HEK293 (cell line): ENCODE data around the gene PPM1K.
A peak's percentile ranks its signal among the peaks of the same experiment; 100 is the strongest.

Experiments used
- AEBP2 ChIP-seq: fragments of 450-650 bp; formaldehyde crosslinking; IDR thresholded peaks from 2 replicates; pipeline ENCODE4 v1.5.1; 2016; ENCODE audit warnings: missing biosample characterization, missing genetic modification characterization, borderline replicate concordance
- BCL11B ChIP-seq: fragments of 450-650 bp; formaldehyde crosslinking; IDR thresholded peaks from 2 replicates; pipeline ENCODE4 v1.5.1; 2016; ENCODE audit warnings: low read depth, missing biosample characterization, missing genetic modification characterization
- CTCF ChIP-seq: fragments of 450-650 bp; formaldehyde crosslinking; IDR thresholded peaks from 2 replicates; pipeline ENCODE4 v1.5.1; 2016; ENCODE audit warnings: missing biosample characterization, missing genetic modification characterization
- GFI1B ChIP-seq: fragments of 450-650 bp; formaldehyde crosslinking; IDR thresholded peaks from 2 replicates; pipeline ENCODE4 v1.5.1; 2016; ENCODE audit warnings: missing biosample characterization, missing genetic modification characterization
- HOXC10 ChIP-seq: sonication (generic); formaldehyde crosslinking; IDR thresholded peaks from 2 replicates; pipeline ENCODE4 v1.8.1; 2023; ENCODE audit warnings: mild to moderate bottlenecking, missing genetic modification reagents
- KLF10 ChIP-seq: fragments of 450-650 bp; IDR thresholded peaks from 2 replicates; pipeline ENCODE4 v1.5.1; 2018; ENCODE audit warnings: missing biosample characterization, mild to moderate bottlenecking, missing genetic modification characterization
- PRDM4 ChIP-seq: fragments of 450-650 bp; formaldehyde crosslinking; IDR thresholded peaks from 2 replicates; pipeline ENCODE4 v1.5.1; 2017; ENCODE audit warnings: missing biosample characterization, missing genetic modification characterization
- TRIM28 ChIP-seq: IDR thresholded peaks from 2 replicates; pipeline ENCODE4 v1.6.1; 2011; ENCODE audit warnings: low read length, control low read depth, borderline replicate concordance
- WT1 ChIP-seq: fragments of 450-650 bp; formaldehyde crosslinking; IDR thresholded peaks from 2 replicates; pipeline ENCODE4 v1.5.1; 2016; ENCODE audit warnings: missing biosample characterization, missing genetic modification characterization
- YY1 ChIP-seq: fragments of 450-650 bp; formaldehyde crosslinking; IDR thresholded peaks from 2 replicates; pipeline ENCODE4 v1.5.1; 2018; ENCODE audit warnings: missing biosample characterization, missing genetic modification characterization
- ZNF157 ChIP-seq: fragments of 450-650 bp; formaldehyde crosslinking; IDR thresholded peaks from 2 replicates; pipeline ENCODE4 v1.5.1; 2016; ENCODE audit warnings: missing biosample characterization, missing genetic modification characterization
- ZNF202 ChIP-seq: fragments of 450-650 bp; formaldehyde crosslinking; IDR thresholded peaks from 2 replicates; pipeline ENCODE4 v1.5.1; 2016; ENCODE audit warnings: missing biosample characterization, missing genetic modification characterization, borderline replicate concordance
- ZNF211 ChIP-seq: fragments of 450-650 bp; formaldehyde crosslinking; IDR thresholded peaks from 2 replicates; pipeline ENCODE4 v1.5.1; 2016; ENCODE audit warnings: low read depth, missing biosample characterization, missing genetic modification characterization
- ZNF404 ChIP-seq: fragments of 450-650 bp; formaldehyde crosslinking; IDR thresholded peaks from 2 replicates; pipeline ENCODE4 v1.5.1; 2017; ENCODE audit warnings: missing biosample characterization, missing genetic modification characterization
- ZNF561 ChIP-seq: fragments of 450-650 bp; IDR thresholded peaks from 2 replicates; pipeline ENCODE4 v1.5.1; 2018; ENCODE audit warnings: missing biosample characterization, missing genetic modification characterization, borderline replicate concordance
- ZNF585B ChIP-seq: fragments of 450-650 bp; formaldehyde crosslinking; IDR thresholded peaks from 2 replicates; pipeline ENCODE4 v1.5.1; 2016; ENCODE audit warnings: missing biosample characterization, missing genetic modification characterization
- ZNF701 ChIP-seq: fragments of 450-650 bp; formaldehyde crosslinking; IDR thresholded peaks from 2 replicates; pipeline ENCODE4 v1.5.1; 2016; ENCODE audit warnings: missing biosample characterization, missing genetic modification characterization
- TF ChIP-seq, protein P1 (sequence below): fragments of 450-650 bp; formaldehyde crosslinking; IDR thresholded peaks from 2 replicates; pipeline ENCODE4 v1.5.1; 2016; ENCODE audit warnings: missing biosample characterization, missing genetic modification characterization
- TF ChIP-seq, protein P2 (sequence below): fragments of 450-650 bp; formaldehyde crosslinking; IDR thresholded peaks from 2 replicates; pipeline ENCODE4 v1.5.1; 2016; ENCODE audit warnings: missing biosample characterization, missing genetic modification characterization, borderline replicate concordance
- TF ChIP-seq, protein P3 (sequence below): fragments of 450-650 bp; formaldehyde crosslinking; IDR thresholded peaks from 2 replicates; pipeline ENCODE4 v1.5.1; 2016; ENCODE audit warnings: missing biosample characterization, missing genetic modification characterization

Gene PPM1K

GRCh38 chr4:88284439-88285234 lies at the start of gene PPM1K (continued):
- TF ChIP-seq, protein P1, sequence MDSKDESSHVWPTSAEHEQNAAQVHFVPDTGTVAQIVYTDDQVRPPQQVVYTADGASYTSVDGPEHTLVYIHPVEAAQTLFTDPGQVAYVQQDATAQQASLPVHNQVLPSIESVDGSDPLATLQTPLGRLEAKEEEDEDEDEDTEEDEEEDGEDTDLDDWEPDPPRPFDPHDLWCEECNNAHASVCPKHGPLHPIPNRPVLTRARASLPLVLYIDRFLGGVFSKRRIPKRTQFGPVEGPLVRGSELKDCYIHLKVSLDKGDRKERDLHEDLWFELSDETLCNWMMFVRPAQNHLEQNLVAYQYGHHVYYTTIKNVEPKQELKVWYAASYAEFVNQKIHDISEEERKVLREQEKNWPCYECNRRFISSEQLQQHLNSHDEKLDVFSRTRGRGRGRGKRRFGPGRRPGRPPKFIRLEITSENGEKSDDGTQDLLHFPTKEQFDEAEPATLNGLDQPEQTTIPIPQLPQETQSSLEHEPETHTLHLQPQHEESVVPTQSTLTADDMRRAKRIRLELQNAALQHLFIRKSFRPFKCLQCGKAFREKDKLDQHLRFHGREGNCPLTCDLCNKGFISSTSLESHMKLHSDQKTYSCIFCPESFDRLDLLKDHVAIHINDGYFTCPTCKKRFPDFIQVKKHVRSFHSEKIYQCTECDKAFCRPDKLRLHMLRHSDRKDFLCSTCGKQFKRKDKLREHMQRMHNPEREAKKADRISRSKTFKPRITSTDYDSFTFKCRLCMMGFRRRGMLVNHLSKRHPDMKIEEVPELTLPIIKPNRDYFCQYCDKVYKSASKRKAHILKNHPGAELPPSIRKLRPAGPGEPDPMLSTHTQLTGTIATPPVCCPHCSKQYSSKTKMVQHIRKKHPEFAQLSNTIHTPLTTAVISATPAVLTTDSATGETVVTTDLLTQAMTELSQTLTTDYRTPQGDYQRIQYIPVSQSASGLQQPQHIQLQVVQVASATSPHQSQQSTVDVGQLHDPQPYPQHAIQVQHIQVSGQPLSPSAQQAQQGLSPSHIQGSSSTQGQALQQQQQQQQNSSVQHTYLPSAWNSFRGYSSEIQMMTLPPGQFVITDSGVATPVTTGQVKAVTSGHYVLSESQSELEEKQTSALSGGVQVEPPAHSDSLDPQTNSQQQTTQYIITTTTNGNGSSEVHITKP: peak; percentile 39; the same call in 1 of the 2 replicates
- TF ChIP-seq ZNF585B (tag by site-specific recombination) (no peak), TRIM28 (peak; percentile 85), BCL11B (tag by site-specific recombination) (no peak), ZNF701 (tag by site-specific recombination) (no peak), PRDM4 (tag by site-specific recombination) (0 out of 2 replicates have a peak, but pooled peaks have one; percentile 16), ZNF404 (no peak), AEBP2 (tag by site-specific recombination) (no peak), YY1 (tag by site-specific recombination) (no peak), HOXC10 (CRISPR knock-in tag) (no peak), WT1 (tag by site-specific recombination) (no peak), CTCF (peak; percentile 49; the same call in 1 of the 2 replicates), GFI1B (no peak), ZNF561 (no peak), ZNF157 (tag by site-specific recombination) (no peak), ZNF202 (tag by site-specific recombination) (no peak), ZNF211 (tag by site-specific recombination) (no peak), KLF10 (peak; percentile 100)
- TF ChIP-seq, protein P2, sequence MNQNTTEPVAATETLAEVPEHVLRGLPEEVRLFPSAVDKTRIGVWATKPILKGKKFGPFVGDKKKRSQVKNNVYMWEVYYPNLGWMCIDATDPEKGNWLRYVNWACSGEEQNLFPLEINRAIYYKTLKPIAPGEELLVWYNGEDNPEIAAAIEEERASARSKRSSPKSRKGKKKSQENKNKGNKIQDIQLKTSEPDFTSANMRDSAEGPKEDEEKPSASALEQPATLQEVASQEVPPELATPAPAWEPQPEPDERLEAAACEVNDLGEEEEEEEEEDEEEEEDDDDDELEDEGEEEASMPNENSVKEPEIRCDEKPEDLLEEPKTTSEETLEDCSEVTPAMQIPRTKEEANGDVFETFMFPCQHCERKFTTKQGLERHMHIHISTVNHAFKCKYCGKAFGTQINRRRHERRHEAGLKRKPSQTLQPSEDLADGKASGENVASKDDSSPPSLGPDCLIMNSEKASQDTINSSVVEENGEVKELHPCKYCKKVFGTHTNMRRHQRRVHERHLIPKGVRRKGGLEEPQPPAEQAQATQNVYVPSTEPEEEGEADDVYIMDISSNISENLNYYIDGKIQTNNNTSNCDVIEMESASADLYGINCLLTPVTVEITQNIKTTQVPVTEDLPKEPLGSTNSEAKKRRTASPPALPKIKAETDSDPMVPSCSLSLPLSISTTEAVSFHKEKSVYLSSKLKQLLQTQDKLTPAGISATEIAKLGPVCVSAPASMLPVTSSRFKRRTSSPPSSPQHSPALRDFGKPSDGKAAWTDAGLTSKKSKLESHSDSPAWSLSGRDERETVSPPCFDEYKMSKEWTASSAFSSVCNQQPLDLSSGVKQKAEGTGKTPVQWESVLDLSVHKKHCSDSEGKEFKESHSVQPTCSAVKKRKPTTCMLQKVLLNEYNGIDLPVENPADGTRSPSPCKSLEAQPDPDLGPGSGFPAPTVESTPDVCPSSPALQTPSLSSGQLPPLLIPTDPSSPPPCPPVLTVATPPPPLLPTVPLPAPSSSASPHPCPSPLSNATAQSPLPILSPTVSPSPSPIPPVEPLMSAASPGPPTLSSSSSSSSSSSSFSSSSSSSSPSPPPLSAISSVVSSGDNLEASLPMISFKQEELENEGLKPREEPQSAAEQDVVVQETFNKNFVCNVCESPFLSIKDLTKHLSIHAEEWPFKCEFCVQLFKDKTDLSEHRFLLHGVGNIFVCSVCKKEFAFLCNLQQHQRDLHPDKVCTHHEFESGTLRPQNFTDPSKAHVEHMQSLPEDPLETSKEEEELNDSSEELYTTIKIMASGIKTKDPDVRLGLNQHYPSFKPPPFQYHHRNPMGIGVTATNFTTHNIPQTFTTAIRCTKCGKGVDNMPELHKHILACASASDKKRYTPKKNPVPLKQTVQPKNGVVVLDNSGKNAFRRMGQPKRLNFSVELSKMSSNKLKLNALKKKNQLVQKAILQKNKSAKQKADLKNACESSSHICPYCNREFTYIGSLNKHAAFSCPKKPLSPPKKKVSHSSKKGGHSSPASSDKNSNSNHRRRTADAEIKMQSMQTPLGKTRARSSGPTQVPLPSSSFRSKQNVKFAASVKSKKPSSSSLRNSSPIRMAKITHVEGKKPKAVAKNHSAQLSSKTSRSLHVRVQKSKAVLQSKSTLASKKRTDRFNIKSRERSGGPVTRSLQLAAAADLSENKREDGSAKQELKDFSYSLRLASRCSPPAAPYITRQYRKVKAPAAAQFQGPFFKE: no peak
- TF ChIP-seq, protein P3, sequence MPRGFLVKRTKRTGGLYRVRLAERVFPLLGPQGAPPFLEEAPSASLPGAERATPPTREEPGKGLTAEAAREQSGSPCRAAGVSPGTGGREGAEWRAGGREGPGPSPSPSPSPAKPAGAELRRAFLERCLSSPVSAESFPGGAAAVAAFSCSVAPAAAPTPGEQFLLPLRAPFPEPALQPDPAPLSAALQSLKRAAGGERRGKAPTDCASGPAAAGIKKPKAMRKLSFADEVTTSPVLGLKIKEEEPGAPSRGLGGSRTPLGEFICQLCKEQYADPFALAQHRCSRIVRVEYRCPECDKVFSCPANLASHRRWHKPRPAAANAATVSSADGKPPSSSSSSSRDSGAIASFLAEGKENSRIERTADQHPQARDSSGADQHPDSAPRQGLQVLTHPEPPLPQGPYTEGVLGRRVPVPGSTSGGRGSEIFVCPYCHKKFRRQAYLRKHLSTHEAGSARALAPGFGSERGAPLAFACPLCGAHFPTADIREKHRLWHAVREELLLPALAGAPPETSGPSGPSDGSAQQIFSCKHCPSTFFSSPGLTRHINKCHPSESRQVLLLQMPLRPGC (tag by site-specific recombination): peak; percentile 70
